B cell (primary cell): ENCODE measurements around the gene PTPRM. TPM values are rescaled to one million over a fixed set of nuclear protein-coding genes. Genes with fewer than 3 reads are reported as not detected.

ENCODE experiments used
- ATAC-seq: fragments of 200-7000 bp; cut with Tn5 transposase; one replicate; pipeline ENCODE4 v1.10.0; 2021; ENCODE audit warnings: low read depth, mild to moderate bottlenecking, moderate number of reproducible peaks, moderate library complexity
- CTCF ChIA-PET: fragments of 350-600 bp; sonication (Branson Sonifier 250); formaldehyde crosslinking; loops from one replicate; lab custom pipeline; 2021; ENCODE audit warnings: antibody characterized with exemption, inconsistent platforms; lab: Charles Lee
- POLR2A ChIA-PET: fragments of 350-600 bp; sonication (Branson Sonifier 250); formaldehyde crosslinking; loops from one replicate; lab custom pipeline; 2021; ENCODE audit warnings: antibody characterized with exemption; lab: Charles Lee
- DNase-seq: peaks from one replicate; pipeline ENCODE4 v3.0.0; 2013
- H2AFZ ChIP-seq: 2 replicates; pipeline ENCODE4 v1.6.1; 2012; ENCODE audit warnings: mild to moderate bottlenecking, low read depth, low read length; ENCODE audit not compliant: insufficient read depth, poor library complexity, severe bottlenecking
- H3K27ac ChIP-seq, 2 donors: 1 replicate in 1 of 2; 2 replicates in 1 of 2; pipeline ENCODE4 v1.5.1; 2012 to 2013; ENCODE audit warnings: low read length in 2 of 2, mild to moderate bottlenecking in 2 of 2, moderate library complexity in 1 of 2
- H3K27me3 ChIP-seq, 4 experiments: fragments of 200-600 bp in 1 of 4; sonication (generic) in 1 of 4; replicated peaks in 1 of 4; 1 replicate in 2 of 4; 2 replicates in 2 of 4; pipeline versions ENCODE4 v1.6.1 to v1.7.0; 2013 to 2016; ENCODE audit warnings: low read length in 3 of 4, mild to moderate bottlenecking in 2 of 4, mixed read lengths in 1 of 4, moderate library complexity in 1 of 4; ENCODE audit not compliant: insufficient read depth in 4 of 4, control insufficient read depth in 3 of 4; ENCODE audit errors: control extremely low read depth in 1 of 4
- H3K36me3 ChIP-seq, 2 experiments: replicated peaks in 1 of 2; 1 replicate in 1 of 2; 2 replicates in 1 of 2; pipeline versions ENCODE4 v1.6.1 to v1.7.1; 2013; ENCODE audit warnings: low read length in 1 of 2; ENCODE audit not compliant: insufficient read depth in 2 of 2, control insufficient read depth in 1 of 2; ENCODE audit errors: control extremely low read depth in 1 of 2, extremely low read depth in 1 of 2
- H3K4me1 ChIP-seq, 2 donors: fragments of 200-600 bp in 1 of 2; sonication (generic) in 1 of 2; 1 replicate in 1 of 2; 2 replicates in 1 of 2; pipeline versions ENCODE4 v1.5.1 to v1.6.1; 2013 to 2017; ENCODE audit warnings: low read length in 2 of 2; ENCODE audit not compliant: control insufficient read depth in 2 of 2, insufficient read depth in 2 of 2
- H3K4me2 ChIP-seq: replicated peaks from 2 replicates; pipeline ENCODE3; 2012; ENCODE audit warnings: mild to moderate bottlenecking, low read depth, low read length; ENCODE audit not compliant: poor library complexity, severe bottlenecking
- H3K4me3 ChIP-seq, 5 experiments: fragments of 200-600 bp in 1 of 5; sonication (generic) in 1 of 5; 1 replicate in 3 of 5; 2 replicates in 2 of 5; pipeline versions ENCODE4 v1.5.1 to v1.7.0; 2011 to 2016; ENCODE audit warnings: low read length in 4 of 5, mild to moderate bottlenecking in 4 of 5, low read depth in 2 of 5, control low read depth in 1 of 5, moderate library complexity in 1 of 5; ENCODE audit not compliant: insufficient read depth in 1 of 5; ENCODE audit errors: control extremely low read depth in 1 of 5, extremely low read depth in 1 of 5
- H3K79me2 ChIP-seq: fragments of 200-600 bp; sonication (generic); one replicate; pipeline ENCODE4 v1.6.0; 2016; ENCODE audit warnings: low read length; ENCODE audit not compliant: control insufficient read depth, insufficient read depth
- H3K9ac ChIP-seq: fragments of 200-600 bp; sonication (generic); 2 replicates; pipeline ENCODE4 v1.6.1; 2017; ENCODE audit warnings: mild to moderate bottlenecking, low read length, moderate library complexity
- H3K9me3 ChIP-seq, 3 donors: one replicate each; pipeline versions ENCODE4 v1.6.1 to v1.7.1; 2013; ENCODE audit warnings: low read length in 2 of 3; ENCODE audit not compliant: control insufficient read depth in 2 of 3, insufficient read depth in 1 of 3; ENCODE audit errors: control extremely low read depth in 1 of 3
- H4K20me1 ChIP-seq: 2 replicates; pipeline ENCODE4 v1.6.0; 2012; ENCODE audit warnings: mild to moderate bottlenecking, low read length; ENCODE audit not compliant: insufficient read depth, control insufficient read depth, poor library complexity, severe bottlenecking
- H3K27ac Mint-ChIP-seq: one replicate; pipeline ENCODE4 v1.8.0; 2021; ENCODE audit warnings: mixed read lengths
- H3K27me3 Mint-ChIP-seq: one replicate; pipeline ENCODE4 v1.8.0; 2021; ENCODE audit warnings: mixed read lengths
- H3K4me1 Mint-ChIP-seq: one replicate; pipeline ENCODE4 v1.8.0; 2021; ENCODE audit warnings: mixed read lengths
- H3K4me3 Mint-ChIP-seq: one replicate; pipeline ENCODE4 v1.8.0; 2021; ENCODE audit warnings: mixed read lengths
- H3K9me3 Mint-ChIP-seq: one replicate; pipeline ENCODE4 v1.8.0; 2022; ENCODE audit warnings: mixed read lengths; ENCODE audit not compliant: insufficient read depth
- EZH2 ChIP-seq: IDR thresholded peaks from 2 replicates; pipeline ENCODE4 v1.6.1; 2012; ENCODE audit warnings: borderline replicate concordance, low read depth, mild to moderate bottlenecking, moderate library complexity, low read length; ENCODE audit not compliant: insufficient read depth, poor library complexity, severe bottlenecking
- WGBS: methylation state at CpG from one replicate; pipeline ENCODE4 v1.1.5; 2013; ENCODE audit warnings: missing lambda C conversion rate; ENCODE audit not compliant: insufficient coverage; 5-methylcytosine and 5-hydroxymethylcytosine counted together
- intact Hi-C: fragments of 100-400 bp; cut with micrococcal nuclease; formaldehyde crosslinking; loops from one replicate; pipeline ENCODE4 v1.10.0; 2022
- polyA plus RNA-seq: library from polyadenylated mRNA; depleted of rRNA; stranded (reverse); fragments of >200 nt; gene quantifications from 2 replicates; pipeline ENCODE4 v1.2.3, GENCODE V29; 2012
- total RNA-seq, 2 donors: library from RNA; stranded (reverse); fragments of 120-200 nt in 1 of 2; gene quantifications; 1 replicate in 1 of 2; 2 replicates in 1 of 2; pipeline versions ENCODE4 v1.2.3 to v1.2.4, GENCODE V29; 2013 to 2022
- TF ChIP-seq, protein P1 (sequence below): fragments of 200-600 bp; IDR thresholded peaks from one replicate; pipeline ENCODE4 v1.8.0; 2022; ENCODE audit warnings: antibody characterized with exemption, mild to moderate bottlenecking

Gene PTPRM
- total and polyA plus RNA-seq, 2 donors (not counting 1 experiment from before 2014, with no cell fraction given) = 0.20 to 0.89 TPM

DNA sequence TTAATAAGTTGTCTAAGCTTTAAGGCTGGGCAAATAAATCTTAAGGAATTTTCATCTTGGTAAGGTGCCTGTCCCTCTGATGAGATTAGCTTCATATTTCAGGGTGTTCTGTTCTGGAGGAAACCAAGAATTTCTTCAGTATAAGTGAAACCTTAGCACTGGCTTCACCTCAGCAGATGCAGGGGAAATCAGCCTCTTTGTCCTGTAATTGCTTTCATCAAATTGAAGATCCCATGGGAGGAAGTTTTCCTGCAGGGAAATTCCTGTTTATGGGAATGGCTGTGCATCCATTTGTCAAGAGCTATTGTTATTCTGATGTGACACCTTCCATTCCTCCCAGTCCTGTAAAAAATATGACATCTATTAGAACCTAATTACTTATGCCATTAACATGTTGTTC is 174.5 kb downstream of the PTPRM start:
- no peak overlapping the region for H3K27ac ChIP-seq
- peaks cover 0 to 4% (median 3%) of the 10 kb centered on the region in 3 donors for H3K9me3 ChIP-seq
- H3K4me2 ChIP-seq = no peak overlapping the region
- no peaks in the 10 kb centered on the region for H3K36me3 ChIP-seq
- Mint-ChIP-seq H3K27me3 (no peaks in the 10 kb centered on the region), H3K9me3 (peaks cover 3% of the 10 kb centered on the region), H3K4me3 (no peak overlapping the region), H3K27ac (no peak overlapping the region), H3K4me1 (no peaks in the 10 kb centered on the region)
- no peaks in the 10 kb centered on the region for H3K4me1 ChIP-seq
- DNase-seq = no peak
- no peak overlapping the region for H2AFZ ChIP-seq
- H3K9ac ChIP-seq = no peak overlapping the region
- intact Hi-C loops = no loop called here
- no peak for TF ChIP-seq EZH2
- TF ChIP-seq, protein P1, sequence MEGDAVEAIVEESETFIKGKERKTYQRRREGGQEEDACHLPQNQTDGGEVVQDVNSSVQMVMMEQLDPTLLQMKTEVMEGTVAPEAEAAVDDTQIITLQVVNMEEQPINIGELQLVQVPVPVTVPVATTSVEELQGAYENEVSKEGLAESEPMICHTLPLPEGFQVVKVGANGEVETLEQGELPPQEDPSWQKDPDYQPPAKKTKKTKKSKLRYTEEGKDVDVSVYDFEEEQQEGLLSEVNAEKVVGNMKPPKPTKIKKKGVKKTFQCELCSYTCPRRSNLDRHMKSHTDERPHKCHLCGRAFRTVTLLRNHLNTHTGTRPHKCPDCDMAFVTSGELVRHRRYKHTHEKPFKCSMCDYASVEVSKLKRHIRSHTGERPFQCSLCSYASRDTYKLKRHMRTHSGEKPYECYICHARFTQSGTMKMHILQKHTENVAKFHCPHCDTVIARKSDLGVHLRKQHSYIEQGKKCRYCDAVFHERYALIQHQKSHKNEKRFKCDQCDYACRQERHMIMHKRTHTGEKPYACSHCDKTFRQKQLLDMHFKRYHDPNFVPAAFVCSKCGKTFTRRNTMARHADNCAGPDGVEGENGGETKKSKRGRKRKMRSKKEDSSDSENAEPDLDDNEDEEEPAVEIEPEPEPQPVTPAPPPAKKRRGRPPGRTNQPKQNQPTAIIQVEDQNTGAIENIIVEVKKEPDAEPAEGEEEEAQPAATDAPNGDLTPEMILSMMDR = no peak
- POLR2A ChIA-PET = no interaction called here
- no peaks in the 10 kb centered on the region for H3K27me3 ChIP-seq
- no peaks in the 10 kb centered on the region for H3K79me2 ChIP-seq
- no peak overlapping the region for H3K4me3 ChIP-seq
- CTCF ChIA-PET = no interaction called here
- no peaks in the 10 kb centered on the region for H4K20me1 ChIP-seq
- no peak for ATAC-seq

DNA sequence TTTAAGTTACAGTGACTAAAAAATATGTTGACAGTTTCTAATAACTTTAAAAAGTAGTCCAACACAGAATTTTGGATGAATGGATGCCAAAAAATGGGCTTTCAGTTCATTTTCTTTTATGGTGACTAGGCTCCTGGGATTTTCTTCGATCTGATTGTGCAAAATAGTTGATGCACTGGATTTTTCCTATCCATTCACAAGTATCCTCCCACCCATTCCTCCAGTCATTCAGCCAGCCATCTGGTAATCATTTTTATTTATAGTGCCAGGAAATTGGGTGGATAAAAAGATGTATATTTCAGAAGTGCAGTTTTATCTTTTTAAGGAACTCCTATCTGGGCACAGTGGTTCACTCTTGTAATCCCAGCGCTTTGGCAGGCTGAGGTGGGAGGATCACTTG is 175.1 kb downstream of the PTPRM start:
- 100% methylated on average over 1 of the region's 2 CpGs for WGBS
- H3K79me2 ChIP-seq = no peaks in the 10 kb centered on the region
- no peaks in the 10 kb centered on the region for H3K36me3 ChIP-seq
- TF ChIP-seq EZH2 = no peak
- TF ChIP-seq, protein P1 = no peak
- ChIA-PET CTCF (no interaction called here), POLR2A (no interaction called here)
- no peak overlapping the region for H3K9ac ChIP-seq
- intact Hi-C loops = no loop called here
- DNase-seq = no peak
- H3K9me3 ChIP-seq = peaks cover 0 to 5% (median 3%) of the 10 kb centered on the region in 3 donors
- H3K27ac Mint-ChIP-seq = no peak overlapping the region
- H2AFZ ChIP-seq = no peak overlapping the region
- no peak overlapping the region for H3K27ac ChIP-seq
- H3K27me3 Mint-ChIP-seq = no peaks in the 10 kb centered on the region
- H3K4me2 ChIP-seq = no peak overlapping the region
- H3K27me3 ChIP-seq = no peaks in the 10 kb centered on the region
- H3K4me1 Mint-ChIP-seq = no peaks in the 10 kb centered on the region
- ATAC-seq = no peak
- no peaks in the 10 kb centered on the region for H3K4me1 ChIP-seq
- no peak overlapping the region for H3K4me3 ChIP-seq
- no peaks in the 10 kb centered on the region for H4K20me1 ChIP-seq
- H3K4me3 Mint-ChIP-seq = no peak overlapping the region
- peaks cover 3% of the 10 kb centered on the region for H3K9me3 Mint-ChIP-seq
